GM12878 (cell line): Measurements from ENCODE around the gene TNFSF13. TPM values are rescaled to one million over a fixed set of nuclear protein-coding genes. Genes with fewer than 3 reads are reported as not detected.

ENCODE experiments used
- BMI1 ChIP-seq: fragments of 450-650 bp; IDR thresholded peaks from 2 replicates; pipeline ENCODE4 v1.6.1; 2016; ENCODE audit warnings: mild to moderate bottlenecking, moderate library complexity, borderline replicate concordance
- CREM ChIP-seq: IDR thresholded peaks from 2 replicates; pipeline ENCODE4 v1.6.1; 2014; ENCODE audit warnings: antibody characterized with exemption, low read depth
- DPF2 ChIP-seq: fragments of 450-650 bp; IDR thresholded peaks from 2 replicates; pipeline ENCODE4 v1.6.1; 2017; ENCODE audit warnings: mild to moderate bottlenecking
- EGR1 ChIP-seq, 2 experiments: IDR thresholded peaks; 1 replicate in 1 of 2; 2 replicates in 1 of 2; pipeline ENCODE4 v1.6.1; 2011 to 2012; ENCODE audit warnings: low read depth in 2 of 2, low read length in 2 of 2, borderline replicate concordance in 1 of 2, mild to moderate bottlenecking in 1 of 2, moderate library complexity in 1 of 2
- EZH2 ChIP-seq: IDR thresholded peaks from 2 replicates; pipeline ENCODE4 v1.6.1; 2012; ENCODE audit warnings: low read depth, mild to moderate bottlenecking, control low read depth, inconsistent platforms, low read length, borderline replicate concordance; ENCODE audit not compliant: control insufficient read depth
- FOXK2 ChIP-seq: fragments of 450-650 bp; IDR thresholded peaks from 2 replicates; pipeline ENCODE4 v1.6.1; 2017; ENCODE audit warnings: mild to moderate bottlenecking, moderate library complexity
- GABPA ChIP-seq: IDR thresholded peaks from 2 replicates; pipeline ENCODE4 v1.6.1; 2014; ENCODE audit warnings: antibody characterized with exemption, low read depth, mild to moderate bottlenecking, inconsistent platforms
- JUNB ChIP-seq: IDR thresholded peaks from 2 replicates; pipeline ENCODE4 v1.6.1; 2016; ENCODE audit warnings: antibody characterized with exemption, mild to moderate bottlenecking
- KAT2A ChIP-seq: conservative IDR thresholded peaks from 2 replicates; pipeline ENCODE4 v1.6.1; 2011; ENCODE audit warnings: low read depth, low read length; ENCODE audit not compliant: control insufficient read depth
- LARP7 ChIP-seq: fragments of 450-650 bp; IDR thresholded peaks from 2 replicates; pipeline ENCODE4 v1.6.1; 2017; ENCODE audit warnings: mild to moderate bottlenecking
- MTA3 ChIP-seq: IDR thresholded peaks from 2 replicates; pipeline ENCODE4 v1.6.1; 2012; ENCODE audit warnings: low read length, inconsistent platforms, borderline replicate concordance
- MXI1 ChIP-seq: fragments of 150-350 bp; IDR thresholded peaks from 2 replicates; pipeline ENCODE4 v1.6.1; 2011; ENCODE audit warnings: low read depth, mild to moderate bottlenecking, inconsistent platforms, low read length, improper control_type of control experiment
- NFIC ChIP-seq: IDR thresholded peaks from 2 replicates; pipeline ENCODE4 v1.6.1; 2012; ENCODE audit warnings: low read depth, mild to moderate bottlenecking, inconsistent platforms, low read length, moderate library complexity
- NR2F1 ChIP-seq: fragments of 450-650 bp; conservative IDR thresholded peaks from 2 replicates; pipeline ENCODE4 v1.6.1; 2017; ENCODE audit warnings: mild to moderate bottlenecking
- RFX5 ChIP-seq: IDR thresholded peaks from 2 replicates; pipeline ENCODE4 v1.6.1; 2011; ENCODE audit warnings: low read depth, low read length, improper control_type of control experiment
- RUNX3 ChIP-seq: IDR thresholded peaks from 2 replicates; pipeline ENCODE4 v1.6.1; 2012; ENCODE audit warnings: low read length, inconsistent platforms
- SMAD1 ChIP-seq: fragments of 450-650 bp; IDR thresholded peaks from 2 replicates; pipeline ENCODE4 v1.6.1; 2018; ENCODE audit warnings: mild to moderate bottlenecking, low read depth; ENCODE audit not compliant: partially characterized antibody
- TCF3 ChIP-seq: IDR thresholded peaks from 2 replicates; pipeline ENCODE4 v1.6.1; 2012; ENCODE audit warnings: low read depth, mild to moderate bottlenecking, low read length, borderline replicate concordance; ENCODE audit not compliant: insufficient read depth
- YBX1 ChIP-seq: fragments of 450-650 bp; IDR thresholded peaks from 2 replicates; pipeline ENCODE4 v1.6.1; 2016; ENCODE audit warnings: antibody characterized with exemption
- ZNF24 ChIP-seq: fragments of 450-650 bp; IDR thresholded peaks from 2 replicates; pipeline ENCODE4 v1.6.1; 2017; ENCODE audit warnings: antibody characterized with exemption, mild to moderate bottlenecking
- ZZZ3 ChIP-seq: IDR thresholded peaks from 2 replicates; pipeline ENCODE4 v1.6.1; 2011; ENCODE audit warnings: low read depth; ENCODE audit not compliant: control insufficient read depth, insufficient read length
- polyA plus RNA-seq, 11 experiments: library from polyadenylated mRNA; depleted of rRNA in 4 of 11; unstranded in 6 of 11; stranded (reverse) in 5 of 11; fragments of >200 nt; fragmentation: Nextera tagmentation in 4 of 11; fragmentation: Illumina TruSeq in 1 of 11; extraction: Ambion mirVana in 4 of 11; extraction: Trizol in 1 of 11; gene quantifications; 1 replicate in 1 of 11; 2 replicates in 10 of 11; pipeline versions ENCODE4 v1.2.1 to v1.2.3, GENCODE V29; 2011 to 2016; ENCODE audit warnings: inconsistent platforms in 2 of 11, missing spikeins in 2 of 11, low read depth in 1 of 11
- total RNA-seq, 4 experiments: library from RNA; depleted of rRNA in 3 of 4; stranded (reverse); fragments of >200 nt in 3 of 4; fragmentation: Illumina TruSeq in 1 of 4; extraction: Trizol in 1 of 4; gene quantifications; 2 replicates each; pipeline versions ENCODE4 v1.2.1 to v1.2.3, GENCODE V29; 2013 to 2021
- TF ChIP-seq, protein P1 (sequence below): fragments of 450-650 bp; IDR thresholded peaks from 2 replicates; pipeline ENCODE4 v1.6.1; 2018; ENCODE audit warnings: borderline replicate concordance, mild to moderate bottlenecking; ENCODE audit not compliant: partially characterized antibody
- TF ChIP-seq, protein P2 (sequence below): IDR thresholded peaks from 2 replicates; pipeline ENCODE4 v1.6.1; 2012; ENCODE audit warnings: mild to moderate bottlenecking, low read depth, low read length
- TF ChIP-seq, protein P3 (sequence below): IDR thresholded peaks from 2 replicates; pipeline ENCODE4 v1.6.1; 2012; ENCODE audit warnings: low read length, inconsistent platforms

TNFSF13 gene
- total and polyA plus RNA-seq, 10 of the 15 experiments (the other 5 are each of a cell fraction or from before 2014, with no cell fraction given), result 0.56 to 14.6 (median 9.7) TPM

DNA sequence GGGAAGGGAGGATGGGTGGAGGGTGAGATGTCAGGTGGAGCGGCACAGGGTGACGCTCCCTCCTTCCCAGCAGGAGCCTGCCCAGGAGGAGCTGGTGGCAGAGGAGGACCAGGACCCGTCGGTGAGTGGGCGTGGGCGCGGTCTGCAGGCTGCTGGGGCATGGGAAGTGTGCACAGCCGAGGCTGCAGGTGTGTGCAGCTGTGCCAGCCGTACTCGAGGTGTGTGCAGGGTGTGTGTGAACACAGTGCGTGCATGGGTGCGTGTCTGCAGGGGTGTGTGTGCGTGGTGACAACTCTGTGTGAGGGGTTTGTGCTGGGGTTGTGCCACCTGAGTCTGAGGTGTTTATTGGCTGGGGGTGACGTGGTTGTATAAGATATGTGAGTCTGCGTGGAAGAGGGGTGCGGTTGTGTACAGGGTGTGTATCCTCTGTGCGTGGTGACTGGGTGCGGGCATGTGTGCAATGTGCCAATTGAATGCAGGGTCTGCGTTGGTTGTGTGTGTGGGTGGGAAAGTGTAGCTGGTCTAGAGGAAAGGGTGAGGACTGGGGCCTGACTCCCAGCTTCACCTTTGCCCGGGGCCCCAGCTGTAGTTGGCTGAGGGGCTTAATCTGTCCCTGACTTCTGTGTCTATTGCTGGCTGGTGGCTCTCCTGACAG lies 9.0 kb upstream of the TNFSF13 start (continued):
- TF ChIP-seq, protein P1, sequence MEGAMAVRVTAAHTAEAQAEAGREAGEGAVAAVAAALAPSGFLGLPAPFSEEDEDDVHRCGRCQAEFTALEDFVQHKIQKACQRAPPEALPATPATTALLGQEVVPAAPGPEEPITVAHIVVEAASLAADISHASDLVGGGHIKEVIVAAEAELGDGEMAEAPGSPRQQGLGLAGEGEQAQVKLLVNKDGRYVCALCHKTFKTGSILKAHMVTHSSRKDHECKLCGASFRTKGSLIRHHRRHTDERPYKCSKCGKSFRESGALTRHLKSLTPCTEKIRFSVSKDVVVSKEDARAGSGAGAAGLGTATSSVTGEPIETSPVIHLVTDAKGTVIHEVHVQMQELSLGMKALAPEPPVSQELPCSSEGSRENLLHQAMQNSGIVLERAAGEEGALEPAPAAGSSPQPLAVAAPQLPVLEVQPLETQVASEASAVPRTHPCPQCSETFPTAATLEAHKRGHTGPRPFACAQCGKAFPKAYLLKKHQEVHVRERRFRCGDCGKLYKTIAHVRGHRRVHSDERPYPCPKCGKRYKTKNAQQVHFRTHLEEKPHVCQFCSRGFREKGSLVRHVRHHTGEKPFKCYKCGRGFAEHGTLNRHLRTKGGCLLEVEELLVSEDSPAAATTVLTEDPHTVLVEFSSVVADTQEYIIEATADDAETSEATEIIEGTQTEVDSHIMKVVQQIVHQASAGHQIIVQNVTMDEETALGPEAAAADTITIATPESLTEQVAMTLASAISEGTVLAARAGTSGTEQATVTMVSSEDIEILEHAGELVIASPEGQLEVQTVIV, result no peak
- 0 out of 2 replicates have a peak, but pooled peaks have one; percentile 3 for TF ChIP-seq LARP7
- TF ChIP-seq ZNF24, result no peak
- TF ChIP-seq GABPA, result no peak
- TF ChIP-seq EZH2, result no peak
- no peak for TF ChIP-seq NFIC
- no peak for TF ChIP-seq ZZZ3
- no peak for TF ChIP-seq MXI1
- TF ChIP-seq TCF3, result 0 out of 2 replicates have a peak, but pooled peaks have one; percentile 70
- no peak for TF ChIP-seq FOXK2
- TF ChIP-seq SMAD1, result no peak
- no peak for TF ChIP-seq CREM
- peak in 1 of 2 experiments; percentile 25; a peak in 1 of 3 replicates for TF ChIP-seq EGR1 (IDR thresholded peaks at IDR 0.05; ENCODE audit: borderline replicate concordance in 1 of 2, low read depth in 2 of 2, low read length in 2 of 2)
- TF ChIP-seq DPF2, result no peak
- TF ChIP-seq JUNB, result no peak
- no peak for TF ChIP-seq RFX5
- no peak for TF ChIP-seq YBX1
- no peak for TF ChIP-seq BMI1
- TF ChIP-seq RUNX3, result 0 out of 2 replicates have a peak, but pooled peaks have one; percentile 3
- no peak for TF ChIP-seq MTA3
- no peak for TF ChIP-seq NR2F1
- TF ChIP-seq, protein P2, sequence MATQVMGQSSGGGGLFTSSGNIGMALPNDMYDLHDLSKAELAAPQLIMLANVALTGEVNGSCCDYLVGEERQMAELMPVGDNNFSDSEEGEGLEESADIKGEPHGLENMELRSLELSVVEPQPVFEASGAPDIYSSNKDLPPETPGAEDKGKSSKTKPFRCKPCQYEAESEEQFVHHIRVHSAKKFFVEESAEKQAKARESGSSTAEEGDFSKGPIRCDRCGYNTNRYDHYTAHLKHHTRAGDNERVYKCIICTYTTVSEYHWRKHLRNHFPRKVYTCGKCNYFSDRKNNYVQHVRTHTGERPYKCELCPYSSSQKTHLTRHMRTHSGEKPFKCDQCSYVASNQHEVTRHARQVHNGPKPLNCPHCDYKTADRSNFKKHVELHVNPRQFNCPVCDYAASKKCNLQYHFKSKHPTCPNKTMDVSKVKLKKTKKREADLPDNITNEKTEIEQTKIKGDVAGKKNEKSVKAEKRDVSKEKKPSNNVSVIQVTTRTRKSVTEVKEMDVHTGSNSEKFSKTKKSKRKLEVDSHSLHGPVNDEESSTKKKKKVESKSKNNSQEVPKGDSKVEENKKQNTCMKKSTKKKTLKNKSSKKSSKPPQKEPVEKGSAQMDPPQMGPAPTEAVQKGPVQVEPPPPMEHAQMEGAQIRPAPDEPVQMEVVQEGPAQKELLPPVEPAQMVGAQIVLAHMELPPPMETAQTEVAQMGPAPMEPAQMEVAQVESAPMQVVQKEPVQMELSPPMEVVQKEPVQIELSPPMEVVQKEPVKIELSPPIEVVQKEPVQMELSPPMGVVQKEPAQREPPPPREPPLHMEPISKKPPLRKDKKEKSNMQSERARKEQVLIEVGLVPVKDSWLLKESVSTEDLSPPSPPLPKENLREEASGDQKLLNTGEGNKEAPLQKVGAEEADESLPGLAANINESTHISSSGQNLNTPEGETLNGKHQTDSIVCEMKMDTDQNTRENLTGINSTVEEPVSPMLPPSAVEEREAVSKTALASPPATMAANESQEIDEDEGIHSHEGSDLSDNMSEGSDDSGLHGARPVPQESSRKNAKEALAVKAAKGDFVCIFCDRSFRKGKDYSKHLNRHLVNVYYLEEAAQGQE, result no peak
- TF ChIP-seq KAT2A, result no peak
- TF ChIP-seq, protein P3, sequence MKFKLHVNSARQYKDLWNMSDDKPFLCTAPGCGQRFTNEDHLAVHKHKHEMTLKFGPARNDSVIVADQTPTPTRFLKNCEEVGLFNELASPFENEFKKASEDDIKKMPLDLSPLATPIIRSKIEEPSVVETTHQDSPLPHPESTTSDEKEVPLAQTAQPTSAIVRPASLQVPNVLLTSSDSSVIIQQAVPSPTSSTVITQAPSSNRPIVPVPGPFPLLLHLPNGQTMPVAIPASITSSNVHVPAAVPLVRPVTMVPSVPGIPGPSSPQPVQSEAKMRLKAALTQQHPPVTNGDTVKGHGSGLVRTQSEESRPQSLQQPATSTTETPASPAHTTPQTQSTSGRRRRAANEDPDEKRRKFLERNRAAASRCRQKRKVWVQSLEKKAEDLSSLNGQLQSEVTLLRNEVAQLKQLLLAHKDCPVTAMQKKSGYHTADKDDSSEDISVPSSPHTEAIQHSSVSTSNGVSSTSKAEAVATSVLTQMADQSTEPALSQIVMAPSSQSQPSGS, result no peak
